Suppressor macrophage treated with lipopolysaccharide for 4 hours (primary cell): ENCODE results near the gene CYP27C1.

Experiments used
- DNase-seq: peaks from one replicate; pipeline ENCODE4 v3.0.0-alpha.2; 2020

Gene CYP27C1

DNA sequence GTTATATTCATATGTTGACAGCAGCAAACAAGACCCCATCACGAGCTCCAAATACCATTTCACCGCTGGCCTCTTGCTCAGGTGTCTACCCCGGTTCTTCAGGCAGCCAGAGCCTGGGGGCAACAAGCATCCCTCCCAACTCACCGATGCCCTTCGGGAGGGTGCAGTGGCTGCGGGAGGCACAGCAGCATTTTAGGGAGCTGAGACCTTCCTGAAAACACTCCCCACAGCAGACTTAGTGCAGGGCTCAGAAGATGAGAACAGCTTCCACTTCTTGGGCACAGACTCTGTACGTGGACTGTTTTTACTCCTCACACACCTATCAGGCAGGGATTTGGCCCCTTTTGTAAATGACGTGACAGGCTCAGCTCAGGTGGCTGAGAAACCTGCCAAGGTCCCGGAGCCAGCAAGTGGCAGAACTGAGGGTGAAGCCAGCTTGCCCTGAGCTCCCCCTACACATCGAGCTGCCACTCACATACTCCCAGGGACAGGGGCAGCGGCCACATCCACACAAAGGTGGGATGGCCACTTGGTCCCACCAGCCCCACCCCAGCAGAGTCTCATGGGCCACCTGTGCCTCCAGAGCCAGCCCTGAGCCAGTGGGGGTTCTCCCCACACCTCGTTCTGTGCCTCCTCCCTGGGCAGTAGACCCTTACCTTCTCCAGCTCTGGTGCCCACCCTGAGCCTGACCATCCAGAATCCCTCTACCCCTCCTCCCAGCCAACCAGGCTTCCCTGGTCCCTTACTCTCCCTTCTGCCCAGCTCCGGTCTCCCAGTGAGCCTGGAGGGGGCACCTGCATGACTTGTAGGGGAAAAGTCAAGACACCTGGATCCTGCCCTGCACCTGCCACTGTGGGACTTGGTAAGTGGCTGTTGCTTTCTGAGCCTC, 28.5 kb downstream of the CYP27C1 start:
- DNase-seq, result no peak

DNA sequence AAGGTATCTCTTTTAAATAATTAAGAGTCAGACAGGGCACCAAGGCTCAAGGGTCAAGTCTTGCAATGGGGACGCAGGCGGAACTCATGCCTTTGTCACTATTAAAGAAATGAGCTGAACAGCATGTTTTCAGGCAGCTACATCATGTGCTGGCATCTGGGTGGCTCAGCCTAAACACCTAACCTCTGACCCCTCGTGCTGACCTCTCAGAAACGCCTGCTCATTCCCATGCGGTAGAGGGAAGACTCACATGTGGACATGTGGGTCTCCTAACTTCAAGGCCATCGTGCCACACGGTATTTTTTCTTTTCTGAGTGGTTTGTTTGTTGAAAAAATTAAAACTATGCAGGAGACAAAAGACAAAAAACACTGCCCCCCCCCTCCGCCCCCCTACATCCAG, 31.3 kb downstream of the CYP27C1 start:
- DNase-seq, result no peak

DNA sequence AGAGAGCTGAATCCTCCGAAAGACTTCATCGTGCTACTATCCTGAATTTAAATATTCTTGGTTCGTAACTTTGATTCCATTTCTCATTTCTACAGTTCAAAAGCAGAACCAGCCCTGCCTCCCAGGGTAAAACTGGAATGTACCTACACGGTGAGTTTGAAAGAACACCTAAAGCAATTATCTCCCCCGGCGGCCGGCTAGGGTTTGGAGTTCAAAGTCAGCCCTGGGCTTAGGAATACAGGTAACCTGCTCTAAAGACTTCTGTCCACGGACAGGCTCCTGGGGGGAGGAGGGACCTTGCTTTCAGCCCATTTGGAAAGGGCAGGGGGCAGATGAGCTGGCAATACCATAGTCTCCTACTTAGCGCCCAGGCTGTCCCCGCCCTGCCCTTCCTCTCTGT, 32.3 kb downstream of the CYP27C1 start:
- DNase-seq, result no peak

DNA sequence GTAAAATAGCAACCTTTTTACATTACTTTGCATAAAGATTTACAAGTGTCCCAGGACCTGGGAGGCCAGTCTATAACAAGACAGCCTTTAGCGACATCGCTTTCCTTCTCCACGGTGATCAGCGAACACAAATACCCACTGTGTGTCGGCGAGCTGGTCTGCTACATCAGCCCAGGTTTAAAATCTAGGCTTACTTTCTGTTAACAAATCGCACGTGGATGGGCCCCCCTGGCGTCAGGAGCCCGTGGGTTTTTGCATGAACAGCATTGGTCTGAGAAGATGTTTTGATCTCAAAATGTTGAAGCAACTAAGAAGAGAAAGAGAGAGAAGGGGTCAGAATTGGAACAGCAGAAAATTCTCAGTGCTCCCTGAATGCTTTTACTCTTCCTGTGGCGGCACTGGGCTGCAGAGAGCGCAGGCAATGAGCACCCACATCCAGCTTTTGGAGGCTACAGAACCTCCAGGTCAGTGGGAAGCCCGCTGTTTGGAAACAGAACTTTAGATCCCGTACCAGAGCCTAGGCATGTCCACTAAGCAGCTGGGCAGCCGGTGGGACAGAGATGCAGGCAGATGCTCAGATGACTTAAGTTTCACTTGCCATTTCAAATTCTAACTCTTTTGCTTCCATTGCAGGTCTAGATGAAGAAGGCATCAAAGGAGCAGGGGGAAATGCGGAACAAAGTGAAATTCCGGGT, 32.9 kb downstream of the CYP27C1 start:
- DNase-seq, result no peak

DNA sequence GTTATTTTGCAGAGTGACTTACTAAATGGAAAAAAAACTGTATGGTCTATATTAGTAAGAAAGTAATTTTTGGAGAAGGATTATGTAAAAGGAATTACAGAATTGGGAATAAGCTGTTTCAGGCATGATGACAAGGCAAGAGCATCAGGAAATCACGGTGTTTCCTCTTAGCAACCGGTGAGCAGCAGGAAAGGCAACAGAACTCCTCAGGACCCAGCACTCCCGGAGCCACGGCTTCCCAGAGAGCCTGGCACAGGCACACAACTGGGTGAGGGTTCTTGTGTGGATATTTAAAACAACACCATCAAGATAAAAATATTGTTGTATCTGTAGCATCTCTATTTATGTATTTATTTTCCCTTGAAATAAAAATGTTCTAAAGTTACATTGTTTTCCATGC, 34.4 kb downstream of the CYP27C1 start:
- no peak for DNase-seq

DNA sequence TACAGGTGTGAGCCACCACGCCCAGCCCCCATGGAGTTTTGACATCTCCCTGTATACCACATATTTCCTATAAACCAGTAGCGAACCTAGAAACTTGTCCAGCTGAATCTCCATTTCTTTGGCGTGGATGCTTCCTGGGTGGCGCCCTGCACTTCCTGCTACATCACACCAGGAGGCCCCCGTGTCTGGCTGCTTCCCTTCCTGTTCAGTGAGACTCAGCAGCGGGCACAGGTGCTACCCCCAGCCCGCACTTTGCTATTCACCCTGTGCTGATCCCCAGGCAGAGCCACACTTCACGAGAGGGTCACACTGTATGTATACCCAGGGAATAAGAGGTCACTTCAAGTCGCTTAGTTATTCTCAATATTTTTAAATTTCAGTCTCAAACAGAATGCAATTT, 35.0 kb downstream of the CYP27C1 start:
- no peak for DNase-seq

DNA sequence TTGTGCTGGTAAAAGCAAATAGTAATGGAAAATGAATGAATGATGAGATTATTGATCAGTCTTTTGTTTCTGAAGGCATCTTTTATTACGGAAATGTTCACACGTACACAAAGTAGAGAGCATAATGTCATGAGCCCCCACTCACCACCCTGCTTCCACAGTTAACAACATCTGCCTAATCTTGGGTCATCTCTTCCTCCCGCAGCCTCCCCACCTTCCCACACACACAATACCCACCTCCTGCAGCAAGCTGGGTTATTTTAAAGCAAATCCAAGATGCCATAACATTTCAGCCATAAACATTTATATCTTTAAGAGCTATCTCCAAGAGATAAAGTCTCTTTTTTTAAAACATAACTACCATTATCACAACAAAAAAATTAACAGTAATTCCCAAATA, 36.3 kb downstream of the CYP27C1 start:
- no peak for DNase-seq

DNA sequence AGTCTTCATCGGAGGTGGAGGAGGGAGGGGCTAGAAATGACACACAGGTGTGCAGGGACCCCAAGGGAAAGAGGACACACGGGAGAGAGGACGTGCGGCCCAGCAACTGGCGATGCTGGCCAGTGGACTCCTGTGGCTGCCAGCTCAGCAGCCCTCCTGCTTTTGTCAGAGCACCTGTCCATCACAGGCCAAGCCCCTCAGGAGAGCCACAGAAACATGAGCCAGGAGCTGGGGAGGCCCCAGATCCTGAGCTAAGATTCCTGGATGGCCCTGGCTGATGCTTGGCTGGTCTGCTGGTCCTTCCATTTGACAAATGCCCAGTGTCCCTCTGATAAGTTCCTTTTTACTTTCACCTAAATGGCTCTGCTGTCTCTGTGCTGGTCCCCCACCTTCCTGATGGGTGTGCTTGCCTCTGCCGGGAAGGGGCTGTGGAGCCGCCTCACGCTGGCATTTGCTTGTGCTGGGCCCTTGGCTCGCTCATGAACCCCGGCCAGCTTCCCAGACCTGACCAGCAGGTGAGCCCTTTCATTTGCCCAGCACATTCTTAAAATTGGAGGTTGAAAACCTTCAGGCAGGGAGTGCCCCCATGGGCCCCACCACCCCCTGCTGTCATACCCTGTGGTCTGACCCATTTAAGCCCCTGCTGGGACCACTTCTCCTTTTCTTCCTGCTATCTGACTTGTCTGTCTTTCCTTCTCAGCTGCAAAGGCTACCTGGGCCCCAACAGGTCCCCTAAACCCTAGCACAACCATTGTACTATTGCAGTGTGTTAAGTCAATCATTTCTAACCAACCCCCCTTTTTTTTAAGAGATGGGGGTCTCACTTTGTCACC, 37.3 kb downstream of the CYP27C1 start:
- no peak for DNase-seq

DNA sequence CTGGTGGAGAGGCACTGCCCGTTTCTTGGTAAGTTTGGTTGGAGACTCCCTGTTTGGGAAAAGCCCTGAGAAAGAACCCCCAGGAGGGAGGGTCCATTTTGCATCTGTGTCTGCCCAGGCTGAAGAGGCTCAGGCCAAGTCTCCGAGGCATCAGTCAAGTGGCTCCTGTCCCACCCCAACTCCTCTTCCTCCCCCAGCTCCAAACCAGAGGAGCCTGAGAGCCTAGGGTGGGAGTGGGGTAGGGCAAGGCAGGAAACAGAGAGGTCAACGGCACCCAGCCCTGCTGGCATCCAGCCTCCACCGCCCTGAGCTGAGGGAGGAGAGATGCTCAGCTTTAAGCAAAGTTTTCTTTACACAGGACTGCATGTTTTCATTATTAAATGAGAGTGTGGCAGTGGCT, 38.2 kb downstream of the CYP27C1 start:
- no peak for DNase-seq

DNA sequence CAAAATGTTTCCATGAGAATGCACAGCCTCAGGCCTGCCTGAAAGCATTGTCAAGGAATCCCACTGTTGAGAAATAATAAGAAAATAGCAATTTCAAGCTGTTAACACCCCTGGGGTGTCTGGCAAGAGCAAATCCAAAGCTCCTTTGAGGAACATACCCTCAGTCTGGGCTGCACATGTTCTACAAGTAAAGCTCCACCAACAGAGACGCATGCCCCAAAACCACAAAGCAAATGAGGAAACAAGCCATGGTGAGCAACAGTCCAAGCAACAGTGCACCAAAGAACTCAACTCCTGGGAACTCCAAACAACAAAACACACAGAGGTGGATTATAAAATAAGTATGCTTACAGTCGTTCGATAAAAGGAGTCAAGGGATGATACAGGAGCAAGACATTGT, 40.3 kb downstream of the CYP27C1 start:
- DNase-seq, result peak; percentile 64

DNA sequence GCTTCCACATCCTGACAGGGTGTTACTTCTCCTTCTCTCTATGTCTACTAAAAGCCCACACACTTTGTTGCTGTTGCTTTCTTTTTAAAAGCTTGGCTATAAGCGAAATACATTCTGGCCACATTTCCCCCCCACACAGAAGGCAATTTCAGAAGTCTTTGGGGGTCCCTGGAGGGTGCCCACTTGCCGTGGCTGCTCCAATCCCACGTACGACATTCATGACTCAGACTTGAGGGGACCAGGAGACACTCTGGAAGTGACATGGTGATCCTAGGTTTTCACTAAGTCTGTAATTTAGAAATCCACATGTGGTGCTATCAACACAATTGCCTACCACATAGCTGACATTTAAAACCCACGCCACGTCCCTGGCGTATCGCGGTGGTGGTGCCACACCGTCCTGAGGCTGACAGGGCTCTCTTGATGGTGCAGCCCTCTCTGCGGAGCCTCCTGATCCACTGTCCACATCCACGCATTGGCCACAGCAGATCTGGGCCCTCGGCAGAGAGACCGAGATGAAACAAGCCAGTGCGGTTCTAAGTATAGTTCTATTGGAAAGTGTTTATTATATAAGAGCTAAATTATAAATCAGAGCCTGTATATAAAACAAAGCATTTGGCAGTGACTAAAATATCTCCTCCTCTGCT, 42.4 kb downstream of the CYP27C1 start:
- DNase-seq, result no peak

DNA sequence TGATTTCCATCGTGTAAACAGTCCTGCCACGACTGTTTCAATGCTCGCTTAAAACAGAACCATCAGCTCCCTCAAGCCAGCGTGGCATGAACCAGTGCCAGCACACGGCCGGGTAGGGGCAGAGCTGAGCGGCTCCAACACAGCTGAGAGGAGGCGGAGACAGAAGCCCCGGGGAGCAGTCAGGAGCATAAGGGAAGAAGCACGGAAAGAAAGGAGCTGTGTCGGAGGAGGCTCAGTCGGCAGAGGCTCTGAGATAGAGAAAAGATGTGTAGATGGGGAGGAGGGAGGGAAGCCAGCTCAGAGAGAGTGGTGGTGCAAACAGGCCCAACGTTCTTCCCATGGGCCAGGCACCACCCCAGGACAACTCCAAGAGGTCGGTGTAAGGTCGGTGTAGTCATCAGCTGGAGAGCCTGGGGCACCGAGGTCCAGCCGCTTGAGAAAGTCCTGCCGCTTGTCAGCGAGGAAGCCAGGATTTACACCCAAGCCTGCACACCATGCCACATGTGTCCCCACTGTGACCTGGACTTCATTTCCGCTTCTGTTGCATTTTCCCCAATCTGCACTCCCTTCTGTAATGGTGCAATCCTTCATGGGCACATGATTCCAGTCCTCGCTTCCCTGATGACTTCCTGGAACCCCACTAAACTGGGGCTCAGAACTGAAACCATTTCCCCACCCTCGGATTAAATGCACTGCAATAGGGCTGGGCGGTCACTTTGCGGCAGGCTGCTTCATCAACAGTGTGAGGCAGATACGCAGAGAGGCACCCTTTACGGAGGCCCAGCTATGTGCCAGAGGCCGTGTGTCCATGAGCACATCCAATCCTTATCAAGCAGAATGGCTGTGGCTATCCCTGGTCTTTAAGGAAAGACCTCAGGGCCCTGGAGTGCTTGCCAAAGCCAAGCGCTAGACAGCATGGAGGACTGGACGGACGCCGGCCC, 43.5 kb downstream of the CYP27C1 start:
- peak; percentile 75 for DNase-seq

DNA sequence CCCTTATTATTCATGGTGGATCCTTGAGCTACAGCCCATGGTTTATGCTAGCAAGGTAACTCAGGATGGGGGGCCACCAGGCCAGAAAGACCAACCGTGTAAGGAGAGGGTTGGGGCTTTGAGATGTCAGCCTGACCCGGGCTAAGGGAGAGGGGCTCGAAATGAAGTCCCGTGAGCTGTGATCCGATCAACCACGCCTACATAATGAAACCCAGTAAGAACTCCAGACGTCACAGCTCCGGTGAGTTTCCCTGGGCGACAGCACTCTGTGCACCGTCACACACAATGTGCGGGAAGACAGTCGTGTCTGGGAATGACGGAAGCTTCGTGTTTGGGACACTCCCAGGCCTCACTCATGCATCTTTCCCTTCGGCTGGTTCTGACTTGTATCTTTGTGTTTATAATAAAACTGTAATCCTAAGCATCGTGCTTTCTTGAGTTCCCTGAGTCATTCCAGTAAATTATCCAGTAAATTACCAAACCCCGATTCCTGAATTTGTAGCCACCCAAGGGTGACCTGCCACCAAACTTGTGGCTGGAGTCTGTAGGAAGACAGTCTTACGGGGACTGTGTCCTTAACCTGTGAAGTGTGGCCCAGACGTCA, 44.2 kb downstream of the CYP27C1 start:
- DNase-seq, result no peak

DNA sequence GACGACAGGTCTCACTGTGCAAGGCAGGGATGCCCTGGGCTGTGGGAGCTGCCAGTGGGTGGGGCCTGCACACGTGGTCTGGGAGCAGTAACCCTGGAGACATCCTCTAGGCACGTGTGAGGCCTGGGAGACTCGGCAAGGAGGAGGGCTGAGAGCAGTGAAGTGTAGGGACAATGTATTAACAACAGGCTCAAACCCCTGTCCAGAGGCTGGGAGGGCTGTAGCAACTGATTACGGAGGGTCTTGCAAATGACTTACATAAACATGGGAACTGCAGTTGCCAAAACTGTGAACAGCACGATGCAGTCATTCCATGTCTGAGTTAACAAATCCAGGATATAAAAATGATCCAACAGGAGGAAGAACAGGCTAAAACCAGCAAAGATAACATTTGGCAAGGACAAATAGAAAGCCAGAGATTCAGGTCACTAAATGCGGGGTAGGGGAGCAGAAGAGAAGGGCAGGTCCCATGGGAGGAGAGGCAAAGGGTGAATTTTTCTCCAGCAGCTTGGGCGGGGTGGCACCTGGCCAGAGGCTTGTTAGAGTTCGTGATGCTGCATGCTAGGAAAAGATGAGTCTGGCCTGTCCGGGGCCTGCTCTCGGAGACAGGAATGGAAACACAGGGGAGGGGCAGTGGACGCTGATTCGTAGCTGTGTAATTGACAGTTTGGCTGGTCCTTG, 44.9 kb downstream of the CYP27C1 start:
- no peak for DNase-seq

DNA sequence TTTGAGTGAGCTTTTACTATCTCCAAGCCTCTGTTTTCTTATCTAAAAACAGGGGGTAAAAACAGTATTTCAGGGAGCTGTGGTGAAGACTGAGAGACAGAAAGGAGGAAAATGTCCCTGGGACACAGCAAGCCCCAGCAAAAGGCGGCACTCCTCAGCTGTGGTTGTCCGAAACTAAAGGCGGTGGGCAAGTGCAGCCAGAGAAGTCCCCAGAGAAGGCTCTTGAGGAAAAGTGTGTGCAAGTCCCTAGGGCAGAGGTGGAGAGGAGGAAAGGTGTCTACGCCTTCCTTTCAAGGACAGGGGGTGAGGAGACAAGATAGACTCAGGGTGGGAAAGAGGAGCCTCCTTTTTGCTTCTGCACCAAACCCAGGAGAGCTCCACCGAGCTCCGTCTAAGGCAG, 45.5 kb downstream of the CYP27C1 start:
- DNase-seq, result no peak

DNA sequence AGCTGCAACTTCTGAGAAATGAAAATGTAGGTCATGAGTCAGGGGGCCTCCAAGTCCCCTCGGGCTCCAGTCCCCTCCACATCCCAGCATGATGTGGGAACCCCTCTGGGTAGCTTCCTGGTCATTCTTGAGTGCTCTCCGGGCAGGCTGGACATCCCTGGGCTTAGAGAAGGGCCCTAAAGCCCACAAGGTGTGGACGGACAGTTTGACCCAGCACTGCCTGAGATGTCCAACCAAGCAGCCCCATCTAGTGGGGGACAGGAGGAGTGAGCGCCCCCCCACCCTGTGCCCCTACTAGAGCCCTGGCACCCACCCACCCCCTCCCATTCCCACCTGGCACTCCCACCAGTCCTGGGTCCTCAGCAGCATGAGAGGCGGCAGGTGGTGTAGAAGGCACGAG, 46.0 kb downstream of the CYP27C1 start:
- DNase-seq, result no peak

DNA sequence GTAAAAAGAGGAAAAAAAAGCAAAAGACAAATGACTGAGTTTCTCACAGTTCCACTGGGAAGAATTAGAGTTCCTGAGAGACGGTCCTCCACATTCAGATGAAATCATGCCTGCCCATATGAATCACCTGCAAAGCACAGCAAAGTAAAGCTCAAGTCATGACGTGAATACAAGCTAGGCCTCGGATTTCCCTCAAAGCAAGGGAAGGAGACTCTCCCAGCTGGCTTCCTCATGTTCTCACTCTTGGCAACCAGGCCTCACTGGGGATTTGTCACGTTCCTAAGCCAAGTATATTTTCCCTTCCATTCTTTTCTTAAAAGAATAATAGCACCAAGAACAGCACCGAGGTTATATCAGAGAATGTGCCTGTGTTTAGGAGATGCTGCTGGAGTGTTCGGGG, 47.0 kb downstream of the CYP27C1 start:
- no peak for DNase-seq

DNA sequence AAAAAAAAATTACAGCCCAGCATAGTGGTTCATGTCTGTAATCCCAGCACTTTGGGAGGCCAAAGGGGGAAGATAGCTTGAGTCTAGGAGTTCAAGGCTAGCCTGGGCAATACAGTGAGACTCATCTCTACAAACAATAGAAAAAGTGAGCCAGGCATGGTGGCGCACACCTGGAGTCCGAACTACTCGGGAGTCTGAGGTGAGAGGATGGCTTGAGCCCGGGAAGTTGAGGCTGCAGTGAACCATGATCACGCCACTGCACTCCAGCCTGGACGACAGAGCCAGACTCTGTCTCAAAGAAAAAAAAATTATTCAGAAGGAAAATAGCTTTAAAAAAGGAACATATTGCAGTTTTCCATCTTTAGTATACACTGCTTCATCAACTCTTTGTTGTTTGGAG, 47.8 kb downstream of the CYP27C1 start:
- DNase-seq, result no peak

DNA sequence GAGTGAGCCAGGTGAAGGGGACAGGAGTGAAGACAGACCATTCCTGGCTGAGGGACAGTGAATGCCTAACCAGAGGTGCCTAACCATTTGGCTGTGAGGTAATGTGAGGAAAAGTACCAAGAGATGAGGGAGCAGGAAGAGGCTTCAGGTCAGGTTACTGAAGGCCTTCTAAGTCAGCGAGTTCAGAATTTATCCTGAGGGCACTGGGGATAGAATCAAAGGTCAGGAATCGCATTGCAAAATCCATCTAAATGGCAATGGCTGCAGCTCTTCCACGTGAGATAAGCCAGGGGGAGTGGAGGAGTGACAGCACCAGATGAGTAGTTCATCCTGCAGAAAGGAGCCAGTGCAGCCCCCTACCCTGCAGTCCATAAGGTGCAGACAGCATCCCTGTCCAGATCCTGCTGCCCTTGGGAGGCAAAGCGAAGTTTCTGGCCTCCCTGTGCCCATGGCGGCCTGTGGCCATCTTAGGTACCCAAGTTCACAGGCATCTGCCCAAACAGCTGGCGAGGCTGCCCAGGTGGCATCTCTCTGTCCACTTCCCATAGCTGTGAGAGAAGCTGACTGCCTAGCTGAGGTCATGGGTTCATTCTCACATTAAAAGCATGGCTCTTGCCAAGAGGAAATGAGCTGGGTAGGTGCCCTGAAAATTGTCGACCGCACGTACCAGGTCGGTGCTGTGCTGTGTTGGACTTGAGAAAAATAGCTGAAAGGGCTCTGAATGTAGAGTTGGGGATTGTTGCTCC, 49.5 kb downstream of the CYP27C1 start:
- DNase-seq, result no peak

DNA sequence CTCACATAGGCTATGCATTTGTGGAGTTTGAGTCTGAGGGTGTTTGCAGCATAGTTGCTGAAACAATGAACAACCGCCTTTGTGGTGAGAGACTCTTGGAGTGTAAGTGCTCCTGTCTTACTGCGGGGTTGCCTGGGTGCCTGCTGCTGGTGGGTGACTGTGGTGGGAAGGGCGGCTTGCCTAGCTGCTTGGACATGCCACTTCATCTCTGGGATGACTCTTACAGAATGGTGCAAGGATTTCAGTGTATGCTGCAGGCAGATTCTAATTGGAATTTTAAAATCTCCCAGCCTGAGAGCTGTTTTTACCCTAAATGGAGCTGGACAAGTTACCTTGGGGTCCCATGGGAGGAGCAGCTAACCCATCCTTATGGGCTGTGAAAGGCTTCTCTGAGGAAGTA, 50.1 kb downstream of the CYP27C1 start:
- no peak for DNase-seq
